ENCODE measurements around the gene CAVIN4.

Gene CAVIN4

DNA sequence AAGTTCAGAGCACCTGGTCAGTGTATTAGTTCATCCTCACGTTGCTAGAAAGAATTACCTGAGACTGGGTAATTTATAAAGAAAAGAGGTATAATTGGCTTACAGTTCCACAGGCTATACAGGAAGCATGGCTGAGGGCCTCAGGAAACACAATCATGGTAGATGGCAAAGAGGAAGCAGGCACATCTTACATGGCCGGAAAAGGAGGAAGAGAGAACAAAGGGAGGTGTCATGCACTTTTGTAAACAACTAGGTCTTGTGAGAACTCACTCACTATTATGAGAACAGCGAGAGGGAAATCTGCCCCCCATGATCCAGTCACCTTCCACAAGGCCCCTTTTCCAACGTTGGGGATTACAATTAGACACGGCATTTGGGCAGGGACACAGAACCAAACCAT lies 28.8 kb upstream of the CAVIN4 start (continued):
- TF ChIP-seq ZFP41 (tag by site-specific recombination; IDR thresholded peaks at IDR 0.05; ENCODE audit: borderline replicate concordance) (no peak), GLIS1 (tag by site-specific recombination; IDR thresholded peaks at IDR 0.05) (no peak), ZNF146 (tag by site-specific recombination; IDR thresholded peaks at IDR 0.05) (no peak), ZNF394 (tag by site-specific recombination; IDR thresholded peaks at IDR 0.05; ENCODE audit: borderline replicate concordance) (no peak)
- TF ChIP-seq, protein P1, sequence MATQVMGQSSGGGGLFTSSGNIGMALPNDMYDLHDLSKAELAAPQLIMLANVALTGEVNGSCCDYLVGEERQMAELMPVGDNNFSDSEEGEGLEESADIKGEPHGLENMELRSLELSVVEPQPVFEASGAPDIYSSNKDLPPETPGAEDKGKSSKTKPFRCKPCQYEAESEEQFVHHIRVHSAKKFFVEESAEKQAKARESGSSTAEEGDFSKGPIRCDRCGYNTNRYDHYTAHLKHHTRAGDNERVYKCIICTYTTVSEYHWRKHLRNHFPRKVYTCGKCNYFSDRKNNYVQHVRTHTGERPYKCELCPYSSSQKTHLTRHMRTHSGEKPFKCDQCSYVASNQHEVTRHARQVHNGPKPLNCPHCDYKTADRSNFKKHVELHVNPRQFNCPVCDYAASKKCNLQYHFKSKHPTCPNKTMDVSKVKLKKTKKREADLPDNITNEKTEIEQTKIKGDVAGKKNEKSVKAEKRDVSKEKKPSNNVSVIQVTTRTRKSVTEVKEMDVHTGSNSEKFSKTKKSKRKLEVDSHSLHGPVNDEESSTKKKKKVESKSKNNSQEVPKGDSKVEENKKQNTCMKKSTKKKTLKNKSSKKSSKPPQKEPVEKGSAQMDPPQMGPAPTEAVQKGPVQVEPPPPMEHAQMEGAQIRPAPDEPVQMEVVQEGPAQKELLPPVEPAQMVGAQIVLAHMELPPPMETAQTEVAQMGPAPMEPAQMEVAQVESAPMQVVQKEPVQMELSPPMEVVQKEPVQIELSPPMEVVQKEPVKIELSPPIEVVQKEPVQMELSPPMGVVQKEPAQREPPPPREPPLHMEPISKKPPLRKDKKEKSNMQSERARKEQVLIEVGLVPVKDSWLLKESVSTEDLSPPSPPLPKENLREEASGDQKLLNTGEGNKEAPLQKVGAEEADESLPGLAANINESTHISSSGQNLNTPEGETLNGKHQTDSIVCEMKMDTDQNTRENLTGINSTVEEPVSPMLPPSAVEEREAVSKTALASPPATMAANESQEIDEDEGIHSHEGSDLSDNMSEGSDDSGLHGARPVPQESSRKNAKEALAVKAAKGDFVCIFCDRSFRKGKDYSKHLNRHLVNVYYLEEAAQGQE (tag by site-specific recombination; IDR thresholded peaks at IDR 0.05) = no peak

DNA sequence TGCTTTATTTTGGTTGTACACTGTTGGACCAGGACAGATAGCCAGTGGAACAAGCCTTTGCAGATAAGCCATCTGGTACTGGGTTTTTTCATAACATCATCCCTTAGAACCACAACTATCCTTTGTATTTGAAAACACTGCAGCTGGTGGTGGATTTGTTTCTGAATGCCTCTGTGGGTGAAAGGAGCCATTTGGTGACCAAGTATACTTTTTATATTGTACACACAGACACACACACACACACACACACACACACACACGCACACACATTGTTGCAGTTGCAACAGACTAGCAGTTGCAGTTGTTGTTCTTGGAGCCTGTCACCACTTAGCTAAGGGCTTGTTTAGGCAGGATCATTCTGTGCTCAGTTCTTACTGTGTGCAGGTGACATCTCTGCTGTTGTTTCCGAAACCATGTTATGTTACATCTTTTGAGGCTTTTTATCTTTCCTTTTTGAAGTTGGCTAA lies 22.9 kb upstream of the CAVIN4 start:
- ChIA-PET CTCF (no interaction called here), POLR2A (no interaction called here)
- Histone ChIP-seq H3K27ac (ENCODE audit: extremely low read depth, low read depth, low read length) (no peak overlapping the region), H3K4me1 (ENCODE audit: control insufficient read depth, insufficient read depth, low read length) (no peaks in the 10 kb centered on the region), H3K36me3 (ENCODE audit: control insufficient read depth in 2 of 2, insufficient read depth in 1 of 2, low read length in 2 of 2) (peaks cover 0 to 21% of the 10 kb centered on the region in 2 experiments; a peak in 1 of 3 replicates), H3K4me3 (ENCODE audit: low read depth, low read length) (no peak overlapping the region), H3K9me3 (ENCODE audit: control insufficient read depth, insufficient read depth, low read depth, low read length) (no peaks in the 10 kb centered on the region)
- TF ChIP-seq, protein P2, sequence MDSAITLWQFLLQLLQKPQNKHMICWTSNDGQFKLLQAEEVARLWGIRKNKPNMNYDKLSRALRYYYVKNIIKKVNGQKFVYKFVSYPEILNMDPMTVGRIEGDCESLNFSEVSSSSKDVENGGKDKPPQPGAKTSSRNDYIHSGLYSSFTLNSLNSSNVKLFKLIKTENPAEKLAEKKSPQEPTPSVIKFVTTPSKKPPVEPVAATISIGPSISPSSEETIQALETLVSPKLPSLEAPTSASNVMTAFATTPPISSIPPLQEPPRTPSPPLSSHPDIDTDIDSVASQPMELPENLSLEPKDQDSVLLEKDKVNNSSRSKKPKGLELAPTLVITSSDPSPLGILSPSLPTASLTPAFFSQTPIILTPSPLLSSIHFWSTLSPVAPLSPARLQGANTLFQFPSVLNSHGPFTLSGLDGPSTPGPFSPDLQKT (IDR thresholded peaks at IDR 0.05; ENCODE audit: borderline replicate concordance, low read depth, low read length) = no peak
- TF ChIP-seq ZNF670 (tag by site-specific recombination; IDR thresholded peaks at IDR 0.05; ENCODE audit: low read depth) (no peak), HOXC10 (CRISPR knock-in tag; IDR thresholded peaks at IDR 0.05) (no peak), WT1 (tag by site-specific recombination; IDR thresholded peaks at IDR 0.05) (no peak)
- TF ChIP-seq, protein P3, sequence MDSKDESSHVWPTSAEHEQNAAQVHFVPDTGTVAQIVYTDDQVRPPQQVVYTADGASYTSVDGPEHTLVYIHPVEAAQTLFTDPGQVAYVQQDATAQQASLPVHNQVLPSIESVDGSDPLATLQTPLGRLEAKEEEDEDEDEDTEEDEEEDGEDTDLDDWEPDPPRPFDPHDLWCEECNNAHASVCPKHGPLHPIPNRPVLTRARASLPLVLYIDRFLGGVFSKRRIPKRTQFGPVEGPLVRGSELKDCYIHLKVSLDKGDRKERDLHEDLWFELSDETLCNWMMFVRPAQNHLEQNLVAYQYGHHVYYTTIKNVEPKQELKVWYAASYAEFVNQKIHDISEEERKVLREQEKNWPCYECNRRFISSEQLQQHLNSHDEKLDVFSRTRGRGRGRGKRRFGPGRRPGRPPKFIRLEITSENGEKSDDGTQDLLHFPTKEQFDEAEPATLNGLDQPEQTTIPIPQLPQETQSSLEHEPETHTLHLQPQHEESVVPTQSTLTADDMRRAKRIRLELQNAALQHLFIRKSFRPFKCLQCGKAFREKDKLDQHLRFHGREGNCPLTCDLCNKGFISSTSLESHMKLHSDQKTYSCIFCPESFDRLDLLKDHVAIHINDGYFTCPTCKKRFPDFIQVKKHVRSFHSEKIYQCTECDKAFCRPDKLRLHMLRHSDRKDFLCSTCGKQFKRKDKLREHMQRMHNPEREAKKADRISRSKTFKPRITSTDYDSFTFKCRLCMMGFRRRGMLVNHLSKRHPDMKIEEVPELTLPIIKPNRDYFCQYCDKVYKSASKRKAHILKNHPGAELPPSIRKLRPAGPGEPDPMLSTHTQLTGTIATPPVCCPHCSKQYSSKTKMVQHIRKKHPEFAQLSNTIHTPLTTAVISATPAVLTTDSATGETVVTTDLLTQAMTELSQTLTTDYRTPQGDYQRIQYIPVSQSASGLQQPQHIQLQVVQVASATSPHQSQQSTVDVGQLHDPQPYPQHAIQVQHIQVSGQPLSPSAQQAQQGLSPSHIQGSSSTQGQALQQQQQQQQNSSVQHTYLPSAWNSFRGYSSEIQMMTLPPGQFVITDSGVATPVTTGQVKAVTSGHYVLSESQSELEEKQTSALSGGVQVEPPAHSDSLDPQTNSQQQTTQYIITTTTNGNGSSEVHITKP (tag by site-specific recombination; IDR thresholded peaks at IDR 0.05) = no peak

DNA sequence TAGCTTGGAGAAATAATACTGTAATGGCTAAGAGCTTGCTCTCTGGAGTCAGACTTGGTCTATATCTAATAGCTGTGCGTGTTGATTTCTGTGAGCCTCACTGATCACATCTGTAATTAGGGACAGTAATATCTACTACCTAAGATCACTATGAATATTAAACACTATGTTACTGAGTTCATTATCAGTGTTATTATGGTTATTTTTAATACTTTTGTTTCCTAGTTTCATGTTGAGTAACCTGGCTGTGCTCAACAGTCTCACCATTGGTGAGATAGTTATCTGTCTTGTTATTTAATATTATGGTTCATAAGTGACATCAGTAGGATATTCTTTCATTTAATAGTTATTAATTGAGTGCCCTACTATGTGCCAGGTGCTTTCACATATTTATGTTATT lies 22.4 kb upstream of the CAVIN4 start:
- TF ChIP-seq YY2 (tag by site-specific recombination; IDR thresholded peaks at IDR 0.05) (no peak), ZFHX2 (tag by site-specific recombination; conservative IDR thresholded peaks at IDR 0.05) (no peak), ZNF140 (tag by site-specific recombination; IDR thresholded peaks at IDR 0.05) (no peak)
- no peak overlapping the region for H3K4me3 ChIP-seq (ENCODE audit: low read depth, low read length)
- CTCF ChIA-PET = interaction anchor here (0.7 kb wide), 1 partner anchor 22 kb away, joined by 3 read pairs; no protein-coding TSS in a partner anchor
- H3K4me1 ChIP-seq (ENCODE audit: control insufficient read depth, insufficient read depth, low read length) = no peaks in the 10 kb centered on the region
- no peak overlapping the region for H3K27ac ChIP-seq (ENCODE audit: extremely low read depth, low read depth, low read length)
- POLR2A ChIA-PET = no interaction called here
- peaks cover 0 to 18% of the 10 kb centered on the region in 2 experiments; a peak in 1 of 3 replicates for H3K36me3 ChIP-seq (ENCODE audit: control insufficient read depth in 2 of 2, insufficient read depth in 1 of 2, low read length in 2 of 2)
- no peaks in the 10 kb centered on the region for H3K9me3 ChIP-seq (ENCODE audit: control insufficient read depth, insufficient read depth, low read depth, low read length)
